ENCODE measurements around the gene BLOC1S1.
A peak's percentile ranks its signal among the peaks of the same experiment; 100 is the strongest.

The BLOC1S1 gene

DNA sequence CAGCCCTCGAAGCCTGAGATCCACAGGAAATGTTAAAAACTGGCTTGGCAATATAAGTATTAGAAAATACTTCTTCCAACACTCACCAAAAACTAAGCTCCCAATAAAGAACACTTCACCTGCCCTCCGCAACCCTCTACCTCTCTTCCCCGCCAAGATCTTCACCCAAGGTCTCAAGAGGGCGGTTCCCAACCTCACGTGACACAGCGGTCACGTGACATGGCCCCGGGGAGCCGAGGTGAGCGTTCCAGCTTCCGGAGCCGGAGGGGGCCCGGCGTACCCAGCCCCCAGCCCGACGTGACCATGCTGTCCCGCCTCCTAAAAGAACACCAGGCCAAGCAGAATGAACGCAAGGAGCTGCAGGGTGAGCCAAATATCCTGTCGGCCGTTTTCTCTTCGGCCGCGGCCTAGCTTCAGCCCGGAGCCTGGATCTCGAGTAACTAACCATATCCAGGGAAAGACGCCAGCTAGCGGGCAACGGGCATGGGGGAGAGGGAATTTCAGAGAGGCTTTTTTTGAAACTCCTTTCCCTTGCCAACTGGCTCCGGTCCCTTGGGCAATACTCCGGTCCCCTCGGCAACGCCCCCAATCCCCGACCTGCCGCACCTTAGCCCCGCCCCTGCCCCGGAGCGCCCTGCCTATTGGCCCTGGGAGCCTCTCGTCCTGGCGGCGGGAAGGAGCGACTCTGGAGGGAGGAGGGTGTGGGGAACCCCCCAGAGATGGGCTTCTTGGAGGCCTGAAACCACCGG is at the start of gene BLOC1S1:
BLOC1S1 (plus strand) TSS at position 214 of the 749 bp plus-strand sequence; CDS start at position 220, 6 bp downstream.
- Histone ChIP-seq H3K27ac (ENCODE audit: low read length) (peak within 1 kb of the TSS; percentile 92), H3K4me3 (ENCODE audit: low read depth in 1 of 2, low read length in 2 of 2) (peak within 1 kb of the TSS; percentile 82 to 86), H3K36me3 (ENCODE audit: control insufficient read depth in 1 of 2, insufficient read depth in 2 of 2, low read length in 2 of 2) (no peaks in the 10 kb centered on the region), H3K4me1 (ENCODE audit: control insufficient read depth in 1 of 2, insufficient read depth in 2 of 2, low read length in 2 of 2) (peaks cover 49 to 63% of the 10 kb centered on the region in 2 donors), H3K27me3 (ENCODE audit: low read depth, low read length) (no peaks in the 10 kb centered on the region), H3K9me3 (ENCODE audit: control insufficient read depth in 1 of 2, low read length in 2 of 2) (no peaks in the 10 kb centered on the region)

DNA sequence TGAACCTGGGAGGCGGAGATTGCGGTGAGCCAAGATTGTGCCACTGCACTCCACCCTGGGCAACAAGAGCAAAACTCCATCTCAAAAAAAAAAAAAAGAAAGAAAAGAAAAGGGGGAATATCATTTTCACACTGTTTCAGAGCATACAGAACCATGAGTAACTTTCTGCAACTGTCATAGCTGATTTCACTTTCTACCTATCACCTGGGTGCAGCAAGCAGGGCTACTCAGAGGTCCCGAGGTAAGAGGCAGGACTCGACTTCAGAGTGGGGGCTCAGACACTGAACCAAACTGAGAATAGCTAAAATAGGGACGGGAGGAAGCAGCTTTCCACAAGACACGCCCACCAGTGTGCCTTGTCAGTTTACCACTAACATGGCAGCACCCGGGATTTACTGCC is 49.3 kb upstream of the BLOC1S1 start:
- Histone ChIP-seq H3K27ac (ENCODE audit: low read length) (no peak overlapping the region), H3K4me3 (ENCODE audit: low read depth in 1 of 2, low read length in 2 of 2) (no peak overlapping the region), H3K36me3 (ENCODE audit: control insufficient read depth in 1 of 2, insufficient read depth in 2 of 2, low read length in 2 of 2) (no peaks in the 10 kb centered on the region), H3K27me3 (ENCODE audit: low read depth, low read length) (no peaks in the 10 kb centered on the region), H3K4me1 (ENCODE audit: control insufficient read depth in 1 of 2, insufficient read depth in 2 of 2, low read length in 2 of 2) (no peaks in the 10 kb centered on the region), H3K9me3 (ENCODE audit: control insufficient read depth in 1 of 2, low read length in 2 of 2) (no peaks in the 10 kb centered on the region)

DNA sequence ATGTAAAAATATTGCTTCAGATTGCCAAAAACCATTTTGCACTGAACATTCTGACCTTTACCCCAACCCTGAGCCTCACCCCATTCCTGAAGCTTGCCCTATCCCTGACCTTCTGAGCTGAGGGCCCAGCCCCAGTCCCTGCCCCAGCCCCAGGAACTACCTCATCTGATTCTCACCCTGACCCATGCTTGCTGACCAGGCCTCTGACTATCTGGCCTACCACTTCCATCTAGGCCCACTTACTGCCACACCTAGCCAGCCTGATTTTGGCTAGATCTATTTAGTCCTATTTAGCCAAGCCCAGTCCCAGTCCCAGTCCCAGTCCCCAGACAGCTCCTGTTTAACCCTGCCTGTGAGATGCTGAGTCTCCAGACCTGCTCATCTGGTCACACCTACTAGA is 45.6 kb upstream of the BLOC1S1 start:
- H3K36me3 ChIP-seq (ENCODE audit: control insufficient read depth in 1 of 2, insufficient read depth in 2 of 2, low read length in 2 of 2) = no peaks in the 10 kb centered on the region
- no peaks in the 10 kb centered on the region for H3K27me3 ChIP-seq (ENCODE audit: low read depth, low read length)
- no peaks in the 10 kb centered on the region for H3K9me3 ChIP-seq (ENCODE audit: control insufficient read depth in 1 of 2, low read length in 2 of 2)
- H3K4me3 ChIP-seq (ENCODE audit: low read depth in 1 of 2, low read length in 2 of 2) = no peak overlapping the region
- no peaks in the 10 kb centered on the region for H3K4me1 ChIP-seq (ENCODE audit: control insufficient read depth in 1 of 2, insufficient read depth in 2 of 2, low read length in 2 of 2)
- H3K27ac ChIP-seq (ENCODE audit: low read length) = no peak overlapping the region

DNA sequence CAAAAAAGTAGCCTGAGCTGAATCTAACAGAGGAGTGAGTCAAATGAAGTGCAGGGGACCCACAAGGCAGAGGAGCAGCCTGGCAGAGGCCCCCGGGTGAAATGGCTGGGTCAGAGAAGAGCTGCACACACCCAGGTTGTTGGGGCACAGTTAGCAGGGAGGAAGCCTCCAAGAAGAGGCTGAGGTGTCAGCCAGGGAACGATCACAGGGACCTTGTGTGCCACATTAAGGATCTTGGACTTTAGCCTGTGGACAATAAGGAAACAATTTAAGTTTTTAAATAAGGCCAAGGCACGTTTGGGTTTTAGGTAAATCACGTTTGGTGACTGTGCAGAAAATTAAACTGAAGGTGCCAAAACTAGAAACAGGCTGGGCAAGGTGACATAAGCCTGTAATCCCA is 44.1 kb upstream of the BLOC1S1 start:
- Histone ChIP-seq H3K27ac (ENCODE audit: low read length) (no peak overlapping the region), H3K27me3 (ENCODE audit: low read depth, low read length) (no peaks in the 10 kb centered on the region), H3K36me3 (ENCODE audit: control insufficient read depth in 1 of 2, insufficient read depth in 2 of 2, low read length in 2 of 2) (no peaks in the 10 kb centered on the region), H3K4me1 (ENCODE audit: control insufficient read depth in 1 of 2, insufficient read depth in 2 of 2, low read length in 2 of 2) (no peaks in the 10 kb centered on the region), H3K9me3 (ENCODE audit: control insufficient read depth in 1 of 2, low read length in 2 of 2) (no peaks in the 10 kb centered on the region), H3K4me3 (ENCODE audit: low read depth in 1 of 2, low read length in 2 of 2) (no peak overlapping the region)

DNA sequence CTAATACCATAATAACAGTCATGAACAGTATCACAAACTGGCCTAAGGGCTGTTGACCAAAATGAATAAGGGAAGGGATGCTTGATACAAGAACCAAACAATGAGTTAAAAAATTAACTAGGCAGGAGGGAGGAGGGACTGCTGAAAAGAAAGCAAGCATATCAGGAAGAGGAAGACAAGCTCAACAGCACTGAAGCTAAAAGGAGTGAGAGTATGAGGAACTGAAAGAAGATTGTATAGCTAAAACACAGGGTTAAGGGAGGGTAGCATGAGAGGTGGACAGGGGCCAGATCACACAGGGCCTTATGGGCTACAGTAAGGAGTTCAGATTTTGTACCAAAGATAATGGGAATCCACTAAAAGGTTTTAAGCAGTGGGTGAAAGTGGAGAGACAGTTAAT is 42.2 kb upstream of the BLOC1S1 start:
- Histone ChIP-seq H3K27ac (ENCODE audit: low read length) (no peak overlapping the region), H3K9me3 (ENCODE audit: control insufficient read depth in 1 of 2, low read length in 2 of 2) (no peaks in the 10 kb centered on the region), H3K4me1 (ENCODE audit: control insufficient read depth in 1 of 2, insufficient read depth in 2 of 2, low read length in 2 of 2) (no peaks in the 10 kb centered on the region), H3K36me3 (ENCODE audit: control insufficient read depth in 1 of 2, insufficient read depth in 2 of 2, low read length in 2 of 2) (no peaks in the 10 kb centered on the region), H3K27me3 (ENCODE audit: low read depth, low read length) (no peaks in the 10 kb centered on the region), H3K4me3 (ENCODE audit: low read depth in 1 of 2, low read length in 2 of 2) (no peak overlapping the region)

DNA sequence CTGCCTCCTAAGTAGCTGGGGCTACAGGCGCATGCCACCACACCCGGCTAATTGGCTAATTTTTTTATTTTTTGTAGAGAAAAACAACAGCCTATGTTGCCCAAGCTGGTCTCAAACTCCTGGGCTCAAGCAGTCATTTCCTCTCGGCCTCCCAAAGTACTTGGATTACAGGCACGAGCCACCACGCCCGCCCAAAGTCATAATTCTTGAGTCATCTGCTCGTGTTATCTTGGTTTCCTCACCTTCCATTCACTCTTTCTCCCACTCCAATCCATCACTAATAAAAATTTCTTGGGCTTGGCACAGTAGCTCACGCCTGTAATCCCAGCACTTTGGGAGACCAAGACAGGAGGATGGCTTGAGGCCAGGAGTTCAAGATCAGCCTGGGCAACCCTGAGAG is 40.2 kb upstream of the BLOC1S1 start:
- H3K36me3 ChIP-seq (ENCODE audit: control insufficient read depth in 1 of 2, insufficient read depth in 2 of 2, low read length in 2 of 2) = no peaks in the 10 kb centered on the region
- H3K4me1 ChIP-seq (ENCODE audit: control insufficient read depth in 1 of 2, insufficient read depth in 2 of 2, low read length in 2 of 2) = no peaks in the 10 kb centered on the region
- no peaks in the 10 kb centered on the region for H3K27me3 ChIP-seq (ENCODE audit: low read depth, low read length)
- no peak overlapping the region for H3K27ac ChIP-seq (ENCODE audit: low read length)
- H3K4me3 ChIP-seq (ENCODE audit: low read depth in 1 of 2, low read length in 2 of 2) = no peak overlapping the region
- no peaks in the 10 kb centered on the region for H3K9me3 ChIP-seq (ENCODE audit: control insufficient read depth in 1 of 2, low read length in 2 of 2)

DNA sequence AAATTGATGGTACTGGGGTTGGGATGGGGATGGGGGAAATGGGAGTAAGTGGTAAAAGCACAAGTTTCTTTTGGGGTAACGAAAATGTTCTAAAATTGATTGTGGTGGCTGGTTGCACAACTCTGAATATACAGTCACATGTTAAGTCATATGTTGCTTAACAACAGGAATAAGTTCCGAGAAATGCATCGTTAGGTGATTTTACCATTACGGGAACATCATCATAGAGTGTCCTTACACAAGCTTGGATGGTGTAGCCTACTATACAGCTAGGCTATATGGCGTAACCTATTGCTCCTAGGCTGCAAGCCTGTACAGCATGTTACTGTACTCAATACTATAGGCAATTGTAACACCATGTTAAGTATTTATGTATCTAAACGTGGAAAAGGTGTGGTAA is 39.1 kb upstream of the BLOC1S1 start:
- no peak overlapping the region for H3K27ac ChIP-seq (ENCODE audit: low read length)
- H3K9me3 ChIP-seq (ENCODE audit: control insufficient read depth in 1 of 2, low read length in 2 of 2) = no peaks in the 10 kb centered on the region
- H3K4me1 ChIP-seq (ENCODE audit: control insufficient read depth in 1 of 2, insufficient read depth in 2 of 2, low read length in 2 of 2) = peaks cover 0 to 7% of the 10 kb centered on the region in 2 donors
- H3K36me3 ChIP-seq (ENCODE audit: control insufficient read depth in 1 of 2, insufficient read depth in 2 of 2, low read length in 2 of 2) = no peaks in the 10 kb centered on the region
- no peak overlapping the region for H3K4me3 ChIP-seq (ENCODE audit: low read depth in 1 of 2, low read length in 2 of 2)
- H3K27me3 ChIP-seq (ENCODE audit: low read depth, low read length) = no peaks in the 10 kb centered on the region

DNA sequence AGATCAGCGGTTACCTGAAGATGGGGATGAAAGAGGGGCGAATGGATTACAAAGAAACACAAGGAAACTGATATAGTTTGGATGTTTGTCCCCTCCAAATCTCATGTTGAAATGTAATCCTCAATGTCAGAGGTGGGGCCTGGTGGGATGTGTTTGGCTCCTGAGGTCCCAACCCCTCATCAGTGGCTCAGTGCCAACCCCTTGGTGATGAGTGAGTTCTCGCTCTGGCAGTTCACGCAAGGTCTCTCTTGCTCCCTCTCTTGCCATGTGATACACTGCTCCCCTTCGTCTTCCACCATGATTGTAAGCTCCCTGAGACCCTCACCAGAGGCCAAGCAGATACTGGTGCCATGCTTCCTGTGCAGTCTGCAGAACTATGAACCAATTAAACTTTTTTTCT is 36.2 kb upstream of the BLOC1S1 start:
- Histone ChIP-seq H3K4me1 (ENCODE audit: control insufficient read depth in 1 of 2, insufficient read depth in 2 of 2, low read length in 2 of 2) (peaks cover 0 to 10% of the 10 kb centered on the region in 2 donors), H3K27ac (ENCODE audit: low read length) (no peak overlapping the region), H3K9me3 (ENCODE audit: control insufficient read depth in 1 of 2, low read length in 2 of 2) (no peaks in the 10 kb centered on the region), H3K4me3 (ENCODE audit: low read depth in 1 of 2, low read length in 2 of 2) (no peak overlapping the region), H3K36me3 (ENCODE audit: control insufficient read depth in 1 of 2, insufficient read depth in 2 of 2, low read length in 2 of 2) (no peaks in the 10 kb centered on the region), H3K27me3 (ENCODE audit: low read depth, low read length) (no peaks in the 10 kb centered on the region)

DNA sequence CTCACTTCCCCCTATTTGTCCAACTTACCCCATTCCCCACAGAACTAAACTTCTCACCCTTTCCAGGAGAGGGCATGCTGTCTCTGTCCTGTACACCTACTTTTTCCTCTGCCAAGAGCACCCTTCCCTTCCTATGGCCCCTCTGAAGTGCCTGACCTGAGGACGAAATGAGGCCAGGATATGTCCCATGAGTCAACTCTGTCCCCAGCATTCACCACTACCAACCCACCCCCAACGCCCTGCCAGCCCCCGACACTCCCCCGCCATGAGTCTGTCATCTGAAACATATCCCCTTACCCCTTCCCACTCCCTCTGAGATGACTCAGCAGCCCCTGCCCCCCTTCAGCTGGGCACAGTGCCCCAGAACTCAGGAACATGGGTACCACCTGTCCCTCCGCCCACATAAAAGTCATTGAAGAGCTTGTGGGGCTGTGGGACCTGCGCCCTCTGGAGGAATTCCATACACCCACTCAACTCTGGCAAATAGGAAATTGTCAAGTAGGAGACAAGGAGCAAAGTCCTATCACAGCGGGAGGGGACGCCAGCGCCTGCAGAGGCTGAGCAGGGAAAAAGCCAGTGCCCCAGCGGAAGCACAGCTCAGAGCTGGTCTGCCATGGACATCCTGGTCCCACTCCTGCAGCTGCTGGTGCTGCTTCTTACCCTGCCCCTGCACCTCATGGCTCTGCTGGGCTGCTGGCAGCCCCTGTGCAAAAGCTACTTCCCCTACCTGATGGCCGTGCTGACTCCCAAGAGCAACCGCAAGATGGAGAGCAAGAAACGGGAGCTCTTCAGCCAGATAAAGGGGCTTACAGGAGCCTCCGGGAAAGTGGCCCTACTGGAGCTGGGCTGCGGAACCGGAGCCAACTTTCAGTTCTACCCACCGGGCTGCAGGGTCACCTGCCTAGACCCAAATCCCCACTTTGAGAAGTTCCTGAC is 34.4 kb upstream of the BLOC1S1 start:
- Histone ChIP-seq H3K27ac (ENCODE audit: low read length) (no peak overlapping the region), H3K9me3 (ENCODE audit: control insufficient read depth in 1 of 2, low read length in 2 of 2) (no peaks in the 10 kb centered on the region), H3K4me1 (ENCODE audit: control insufficient read depth in 1 of 2, insufficient read depth in 2 of 2, low read length in 2 of 2) (peaks cover 0 to 10% of the 10 kb centered on the region in 2 donors), H3K4me3 (ENCODE audit: low read depth in 1 of 2, low read length in 2 of 2) (peak overlapping the region; percentile 34 to 60), H3K36me3 (ENCODE audit: control insufficient read depth in 1 of 2, insufficient read depth in 2 of 2, low read length in 2 of 2) (peaks cover 6 to 15% of the 10 kb centered on the region in 2 donors), H3K27me3 (ENCODE audit: low read depth, low read length) (no peaks in the 10 kb centered on the region)

DNA sequence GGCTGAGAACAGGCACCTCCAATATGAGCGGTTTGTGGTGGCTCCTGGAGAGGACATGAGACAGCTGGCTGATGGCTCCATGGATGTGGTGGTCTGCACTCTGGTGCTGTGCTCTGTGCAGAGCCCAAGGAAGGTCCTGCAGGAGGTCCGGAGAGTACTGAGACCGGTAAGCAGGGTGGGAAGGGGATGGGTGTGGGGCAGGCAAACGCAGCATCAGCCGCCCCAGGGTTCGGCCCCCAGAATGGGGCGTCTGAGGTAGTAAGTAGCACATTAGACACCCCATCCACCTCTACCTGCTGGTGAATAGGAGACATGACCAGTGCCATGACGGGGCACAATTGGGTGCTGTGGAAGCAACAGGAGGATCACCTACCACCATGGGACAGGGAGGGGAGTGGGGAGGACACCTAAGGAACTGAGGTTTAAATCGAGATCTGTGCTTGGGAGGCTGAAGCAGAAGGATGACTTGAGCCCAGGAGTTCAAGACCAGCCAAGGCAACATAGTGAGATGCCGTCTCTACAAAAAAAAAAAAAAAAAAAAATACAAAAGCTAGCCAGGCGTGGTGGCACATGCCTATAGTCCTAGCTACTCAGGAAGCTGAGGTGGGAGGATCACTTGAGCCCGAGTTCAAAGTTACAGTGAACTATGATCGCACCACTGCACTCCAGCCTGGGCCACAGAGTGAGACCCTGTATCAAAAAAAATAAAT is 33.6 kb upstream of the BLOC1S1 start:
- peaks cover 0 to 10% of the 10 kb centered on the region in 2 donors for H3K4me1 ChIP-seq (ENCODE audit: control insufficient read depth in 1 of 2, insufficient read depth in 2 of 2, low read length in 2 of 2)
- no peaks in the 10 kb centered on the region for H3K9me3 ChIP-seq (ENCODE audit: control insufficient read depth in 1 of 2, low read length in 2 of 2)
- H3K4me3 ChIP-seq (ENCODE audit: low read depth in 1 of 2, low read length in 2 of 2) = peak overlapping the region in 1 of 2 donors; percentile 60
- H3K27ac ChIP-seq (ENCODE audit: low read length) = no peak overlapping the region
- H3K27me3 ChIP-seq (ENCODE audit: low read depth, low read length) = no peaks in the 10 kb centered on the region
- peaks cover 6 to 15% of the 10 kb centered on the region in 2 donors for H3K36me3 ChIP-seq (ENCODE audit: control insufficient read depth in 1 of 2, insufficient read depth in 2 of 2, low read length in 2 of 2)

DNA sequence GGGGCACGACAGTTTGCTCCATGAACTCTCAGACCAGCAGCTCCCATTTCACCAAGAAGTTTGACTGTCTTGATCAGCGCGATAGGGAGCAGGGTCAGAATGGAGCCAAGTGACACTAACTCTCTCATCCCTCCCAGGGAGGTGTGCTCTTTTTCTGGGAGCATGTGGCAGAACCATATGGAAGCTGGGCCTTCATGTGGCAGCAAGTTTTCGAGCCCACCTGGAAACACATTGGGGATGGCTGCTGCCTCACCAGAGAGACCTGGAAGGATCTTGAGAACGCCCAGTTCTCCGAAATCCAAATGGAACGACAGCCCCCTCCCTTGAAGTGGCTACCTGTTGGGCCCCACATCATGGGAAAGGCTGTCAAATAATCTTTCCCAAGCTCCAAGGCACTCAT is 32.2 kb upstream of the BLOC1S1 start:
- Histone ChIP-seq H3K27ac (ENCODE audit: low read length) (no peak overlapping the region), H3K27me3 (ENCODE audit: low read depth, low read length) (no peaks in the 10 kb centered on the region), H3K36me3 (ENCODE audit: control insufficient read depth in 1 of 2, insufficient read depth in 2 of 2, low read length in 2 of 2) (peaks cover 6 to 24% of the 10 kb centered on the region in 2 donors), H3K9me3 (ENCODE audit: control insufficient read depth in 1 of 2, low read length in 2 of 2) (no peaks in the 10 kb centered on the region), H3K4me1 (ENCODE audit: control insufficient read depth in 1 of 2, insufficient read depth in 2 of 2, low read length in 2 of 2) (peaks cover 0 to 10% of the 10 kb centered on the region in 2 donors), H3K4me3 (ENCODE audit: low read depth in 1 of 2, low read length in 2 of 2) (no peak overlapping the region)
